Endodermal cell (in vitro differentiated cells): ENCODE measurements around the gene ZBTB17. TPM values are rescaled to one million over a fixed set of nuclear protein-coding genes. Genes with fewer than 3 reads are reported as not detected.

Source experiments
- DNase-seq: peaks from one replicate; pipeline ENCODE4 v3.0.0-alpha.2; 2017
- H3K27ac ChIP-seq: 2 replicates; pipeline ENCODE4 v1.5.1; 2013; ENCODE audit warnings: mild to moderate bottlenecking, low read depth, low read length, moderate library complexity
- H3K27me3 ChIP-seq: 2 replicates; pipeline ENCODE4 v1.6.1; 2013; ENCODE audit warnings: mild to moderate bottlenecking, low read length, moderate library complexity; ENCODE audit not compliant: insufficient read depth, control insufficient read depth, poor library complexity, severe bottlenecking
- H3K36me3 ChIP-seq: 2 replicates; pipeline ENCODE4 v1.7.0; 2013; ENCODE audit warnings: mild to moderate bottlenecking, low read length, moderate library complexity; ENCODE audit not compliant: control insufficient read depth, insufficient read depth
- H3K4me1 ChIP-seq: one replicate; pipeline ENCODE4 v1.7.0; 2013; ENCODE audit warnings: low read length; ENCODE audit not compliant: control insufficient read depth, insufficient read depth
- H3K4me3 ChIP-seq: 2 replicates; pipeline ENCODE4 v1.5.1; 2013; ENCODE audit warnings: mild to moderate bottlenecking, low read length, moderate library complexity
- H3K9ac ChIP-seq: 2 replicates; pipeline ENCODE4 v1.6.1; 2013; ENCODE audit warnings: mild to moderate bottlenecking, low read length, moderate library complexity; ENCODE audit not compliant: poor library complexity, severe bottlenecking; ENCODE audit errors: extremely low read depth
- H3K9me3 ChIP-seq: 2 replicates; pipeline ENCODE4 v1.6.1; 2013; ENCODE audit warnings: mild to moderate bottlenecking, low read length, moderate library complexity; ENCODE audit not compliant: control insufficient read depth
- H3K27ac Mint-ChIP-seq: 2 replicates; pipeline ENCODE4 v1.8.0; 2020; ENCODE audit warnings: mixed read lengths
- H3K27me3 Mint-ChIP-seq: 2 replicates; pipeline ENCODE4 v1.8.0; 2021; ENCODE audit warnings: mild to moderate bottlenecking, mixed read lengths; ENCODE audit not compliant: insufficient read depth
- H3K36me3 Mint-ChIP-seq: 2 replicates; pipeline ENCODE4 v1.8.0; 2020; ENCODE audit warnings: low read depth, mixed read lengths
- H3K4me1 Mint-ChIP-seq: 2 replicates; pipeline ENCODE4 v1.8.0; 2020; ENCODE audit warnings: mixed read lengths
- H3K4me3 Mint-ChIP-seq: 2 replicates; pipeline ENCODE4 v1.8.0; 2020; ENCODE audit warnings: mild to moderate bottlenecking, moderate library complexity, mixed read lengths
- H3K9me3 Mint-ChIP-seq: 2 replicates; pipeline ENCODE4 v1.8.0; 2020; ENCODE audit warnings: mild to moderate bottlenecking, mixed read lengths
- whole genome bisulfite sequencing, 2 experiments: methylation state at CpG; one replicate each; pipeline versions ENCODE4 v1.1.5 to v1.1.7; 2013; ENCODE audit warnings: missing lambda C conversion rate in 2 of 2, mixed read lengths in 1 of 2; ENCODE audit not compliant: insufficient coverage in 1 of 2, insufficient read length in 1 of 2; 5-methylcytosine and 5-hydroxymethylcytosine counted together
- total RNA-seq, 2 donors: library from RNA; stranded (reverse); fragmentation: NEBNext Ultra II Directional in 1 of 2; extraction: Animal tissue kit (Norgen Biotek cat#: 25700) in 1 of 2; gene quantifications; 2 replicates in 1 of 2; 3 replicates in 1 of 2; pipeline ENCODE4 v1.2.1, GENCODE V29; 2021
- TF ChIP-seq, protein P1 (sequence below): fragments of 200-600 bp; sonication (generic); conservative IDR thresholded peaks from 2 replicates; pipeline ENCODE4 v1.5.0; 2021; ENCODE audit warnings: antibody characterized with exemption, mild to moderate bottlenecking

ZBTB17 gene
- total RNA-seq, 2 donors from 2014 or later, result 28.0 to 31.7 TPM

DNA sequence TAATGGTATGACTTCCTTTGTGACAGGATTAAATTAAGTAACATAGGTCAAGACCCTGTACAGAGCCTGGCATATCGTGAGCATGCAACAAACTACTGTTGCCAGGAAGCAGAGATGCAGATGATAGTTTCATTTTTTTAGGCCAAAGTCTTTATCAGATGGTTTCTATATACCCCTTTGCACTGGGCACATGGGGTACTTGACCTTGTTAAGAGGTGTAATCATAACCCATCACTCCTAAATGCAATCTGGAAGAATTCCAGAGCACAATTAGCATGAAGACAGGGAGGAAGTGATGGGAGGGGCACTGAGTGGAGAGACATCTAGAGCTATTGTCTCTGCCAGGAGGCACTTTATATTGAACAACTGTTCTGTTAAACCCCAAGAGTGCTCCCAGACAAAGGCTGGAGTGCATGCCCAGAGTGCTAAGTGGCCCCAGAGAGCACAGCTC lies 22.1 kb downstream of the ZBTB17 start:
- Mint-ChIP-seq H3K27ac (no peak overlapping the region), H3K4me3 (no peak overlapping the region), H3K27me3 (no peaks in the 10 kb centered on the region), H3K36me3 (peaks cover 7% of the 10 kb centered on the region), H3K9me3 (no peaks in the 10 kb centered on the region), H3K4me1 (peaks cover 56% of the 10 kb centered on the region)
- H3K9me3 ChIP-seq, result no peaks in the 10 kb centered on the region
- no peaks in the 10 kb centered on the region for H3K27me3 ChIP-seq
- no peak for DNase-seq
- TF ChIP-seq, protein P1, sequence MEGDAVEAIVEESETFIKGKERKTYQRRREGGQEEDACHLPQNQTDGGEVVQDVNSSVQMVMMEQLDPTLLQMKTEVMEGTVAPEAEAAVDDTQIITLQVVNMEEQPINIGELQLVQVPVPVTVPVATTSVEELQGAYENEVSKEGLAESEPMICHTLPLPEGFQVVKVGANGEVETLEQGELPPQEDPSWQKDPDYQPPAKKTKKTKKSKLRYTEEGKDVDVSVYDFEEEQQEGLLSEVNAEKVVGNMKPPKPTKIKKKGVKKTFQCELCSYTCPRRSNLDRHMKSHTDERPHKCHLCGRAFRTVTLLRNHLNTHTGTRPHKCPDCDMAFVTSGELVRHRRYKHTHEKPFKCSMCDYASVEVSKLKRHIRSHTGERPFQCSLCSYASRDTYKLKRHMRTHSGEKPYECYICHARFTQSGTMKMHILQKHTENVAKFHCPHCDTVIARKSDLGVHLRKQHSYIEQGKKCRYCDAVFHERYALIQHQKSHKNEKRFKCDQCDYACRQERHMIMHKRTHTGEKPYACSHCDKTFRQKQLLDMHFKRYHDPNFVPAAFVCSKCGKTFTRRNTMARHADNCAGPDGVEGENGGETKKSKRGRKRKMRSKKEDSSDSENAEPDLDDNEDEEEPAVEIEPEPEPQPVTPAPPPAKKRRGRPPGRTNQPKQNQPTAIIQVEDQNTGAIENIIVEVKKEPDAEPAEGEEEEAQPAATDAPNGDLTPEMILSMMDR, result no peak
- H3K4me1 ChIP-seq, result peaks cover 16% of the 10 kb centered on the region
- no peak overlapping the region for H3K27ac ChIP-seq
- H3K9ac ChIP-seq, result no peak overlapping the region
- no peak overlapping the region for H3K4me3 ChIP-seq
- 83 to 93% methylated on average over 1 of the region's 1 CpG for WGBS, 2 experiments
- peaks cover 4% of the 10 kb centered on the region for H3K36me3 ChIP-seq

DNA sequence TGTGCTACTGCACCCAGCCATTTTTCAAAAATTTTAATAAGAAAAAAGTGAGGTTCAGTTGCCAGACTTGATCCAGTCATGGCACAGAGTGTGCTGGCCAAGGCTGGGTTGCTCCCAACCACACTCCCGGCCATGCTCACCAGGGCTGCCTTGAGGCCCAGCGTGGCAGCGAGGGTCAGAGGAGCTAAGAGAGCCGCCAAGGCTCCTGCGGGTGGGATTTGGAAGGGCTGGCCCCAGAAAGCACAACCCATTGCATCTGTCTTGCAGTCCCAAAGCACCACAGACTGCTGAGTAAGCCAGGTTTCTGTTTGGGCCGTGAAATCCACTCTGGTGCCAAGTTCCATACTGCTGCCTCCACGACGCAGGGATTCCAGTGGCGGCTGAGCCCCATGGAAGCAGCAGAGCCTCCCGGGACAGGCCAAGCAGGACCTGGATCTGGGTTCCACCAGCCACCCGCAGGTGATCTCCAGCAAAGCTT lies 22.6 kb downstream of the ZBTB17 start:
- Histone ChIP-seq H3K4me3 (no peak overlapping the region), H3K27ac (no peak overlapping the region), H3K9ac (no peak overlapping the region), H3K27me3 (no peaks in the 10 kb centered on the region), H3K36me3 (peaks cover 9% of the 10 kb centered on the region), H3K9me3 (no peaks in the 10 kb centered on the region), H3K4me1 (peaks cover 16% of the 10 kb centered on the region)
- no peaks in the 10 kb centered on the region for H3K27me3 Mint-ChIP-seq
- 93% methylated on average over 9 to 11 of the region's 11 CpGs for WGBS, 2 experiments
- DNase-seq, result no peak
- H3K4me1 Mint-ChIP-seq, result peaks cover 54% of the 10 kb centered on the region
- H3K27ac Mint-ChIP-seq, result no peak overlapping the region
- TF ChIP-seq, protein P1, result no peak
- H3K4me3 Mint-ChIP-seq, result no peak overlapping the region
- H3K36me3 Mint-ChIP-seq, result peaks cover 9% of the 10 kb centered on the region
- H3K9me3 Mint-ChIP-seq, result no peaks in the 10 kb centered on the region

DNA sequence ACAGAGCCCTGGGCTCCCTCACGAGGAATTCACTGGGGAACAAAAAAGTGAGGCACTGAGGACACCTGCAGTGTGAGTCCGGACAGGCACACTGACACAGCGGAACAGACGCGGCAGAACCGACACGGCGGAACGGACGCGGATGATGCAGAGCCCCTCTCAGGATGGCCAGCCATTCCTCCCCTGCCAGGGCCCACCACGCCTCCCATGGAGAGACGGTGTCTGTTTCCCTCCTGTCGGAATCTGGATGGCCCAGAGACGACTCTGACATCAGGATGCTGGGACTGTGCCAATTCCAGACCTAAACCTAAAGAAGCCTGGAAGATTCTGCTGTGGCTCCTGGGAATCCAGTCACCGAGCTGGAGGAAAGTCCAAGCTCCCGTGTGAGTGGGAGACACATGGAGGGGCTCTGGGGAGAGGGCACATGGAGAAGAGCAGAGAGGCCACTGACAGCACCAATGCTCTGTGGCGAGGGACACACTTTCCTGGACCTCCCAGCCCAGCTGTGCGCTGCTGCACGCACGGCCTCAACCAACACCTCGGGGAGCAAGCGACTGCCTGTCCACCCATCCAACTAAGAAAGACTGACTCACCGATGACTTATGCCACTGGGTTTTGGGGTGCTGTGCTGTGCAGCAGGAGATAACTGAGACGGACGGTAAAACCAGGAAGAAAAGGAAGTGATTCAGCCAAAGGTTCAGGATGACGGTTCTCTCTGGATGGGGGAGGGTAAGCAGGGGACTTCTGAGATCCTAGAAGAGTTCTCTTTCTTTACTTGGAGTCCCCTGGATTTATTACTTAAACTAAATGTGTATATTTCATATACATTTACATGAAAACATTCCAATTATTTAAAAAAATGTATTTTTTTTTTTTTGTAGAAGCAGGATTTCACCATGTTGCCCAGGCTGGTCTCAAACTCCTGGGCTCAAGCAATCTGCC lies 23.3 kb downstream of the ZBTB17 start:
- H3K9ac ChIP-seq, result no peak overlapping the region
- DNase-seq, result no peak

More for the DNA sequence above, 23.3 kb downstream of the ZBTB17 start:
- Histone ChIP-seq H3K9me3 (no peaks in the 10 kb centered on the region), H3K36me3 (peaks cover 16% of the 10 kb centered on the region), H3K4me3 (no peak overlapping the region), H3K27ac (no peak overlapping the region), H3K4me1 (peaks cover 16% of the 10 kb centered on the region), H3K27me3 (no peaks in the 10 kb centered on the region)
- Mint-ChIP-seq H3K36me3 (peaks cover 15% of the 10 kb centered on the region), H3K4me1 (peaks cover 48% of the 10 kb centered on the region), H3K9me3 (no peaks in the 10 kb centered on the region), H3K4me3 (no peak overlapping the region), H3K27me3 (no peaks in the 10 kb centered on the region), H3K27ac (no peak overlapping the region)
- WGBS, 2 experiments, result 95% methylated on average over 18 to 27 of the region's 27 CpGs
- TF ChIP-seq, protein P1, result no peak
